ENCODE measurements around the gene RSBN1. TPM values are rescaled to one million over a fixed set of nuclear protein-coding genes. Genes with fewer than 3 reads are reported as not detected.

The RSBN1 gene
- total RNA-seq, 6 donors from 2014 or later = 20.2 to 32.8 (median 23.6) TPM

GRCh38 chr1:113714606-113715269, 97.5 kb downstream of the RSBN1 start:
- H3K36me3 ChIP-seq = peaks cover 0 to 40% (median 34%) of the 10 kb centered on the region in 4 donors
- H3K9me3 ChIP-seq = peaks cover 0 to 6% (median 0%) of the 10 kb centered on the region in 4 donors
- WGBS, 2 donors = 94 to 96% methylated on average over 3 of the region's 3 CpGs
- no peak for DNase-seq
- ATAC-seq (ENCODE audit: low FRiP score in 2 of 2) = peak in 1 of 2 donors; percentile 15
- H3K4me3 ChIP-seq = no peak overlapping the region
- H3K27me3 ChIP-seq = no peaks in the 10 kb centered on the region
- H3K27ac ChIP-seq = no peak overlapping the region
- H3K4me1 ChIP-seq = no peaks in the 10 kb centered on the region
- TF ChIP-seq EP300 (IDR thresholded peaks at IDR 0.05) (no peak), CTCF (IDR thresholded peaks at IDR 0.05) (no peak), POLR2A (IDR thresholded peaks at IDR 0.05) (no peak), POLR2AphosphoS5 (IDR thresholded peaks at IDR 0.05) (no peak)

Other genes with a start within 250 kb of the RSBN1 start
- gene PHTF1, start 53.0 kb downstream of the RSBN1 start, total RNA-seq = 10 to 100 TPM; 14.7 to 42.3 (median 22.7) TPM
- gene PTPN22, start 59.2 kb upstream of the RSBN1 start, total RNA-seq = 10 to 100 TPM in 3 of 6 donors, 1 to 10 TPM in 3; 6.7 to 15.2 (median 9.9) TPM
- gene BCL2L15, start 75.1 kb upstream of the RSBN1 start, total RNA-seq = 1 to 10 TPM; 1.0 to 6.2 (median 1.7) TPM
- gene AP4B1, start 92.3 kb upstream of the RSBN1 start, total RNA-seq = 10 to 100 TPM in 5 of 6 donors, 1 to 10 TPM in 1; 6.2 to 29.3 (median 14.0) TPM
- gene DCLRE1B, start 92.8 kb upstream of the RSBN1 start, total RNA-seq = 1 to 10 TPM; 3.0 to 9.1 (median 6.7) TPM
- 10 to 100 TPM; 31.4 to 85.5 (median 64.0) TPM for gene HIPK1, start 116.8 kb upstream of the RSBN1 start, total RNA-seq
- 10 to 100 TPM; 11.5 to 59.9 (median 36.6) TPM for gene OLFML3, start 167.0 kb upstream of the RSBN1 start, total RNA-seq

All from upper lobe of left lung (tissue), 6 donors.